OCI-LY7 (cell line): Measurements from ENCODE around the gene SLC2A5. TPM values are rescaled to one million over a fixed set of nuclear protein-coding genes. Genes with fewer than 3 reads are reported as not detected.

Experiments
- BruUV-seq: library from RNA; stranded (reverse); fragments of 400-500 nt; replicated peaks from 2 replicates; lab custom pipeline; 2021; lab: Mats Ljungman, UMichigan
- CTCF ChIA-PET: fragments of 300-600 bp; sonication (Branson Sonifier 250); formaldehyde crosslinking; loops from one replicate; lab custom pipeline; 2022; ENCODE audit warnings: antibody characterized with exemption; ENCODE audit not compliant: unreplicated experiment; lab: Charles Lee
- POLR2A ChIA-PET: fragments of 300-600 bp; sonication (Branson Sonifier 250); formaldehyde crosslinking; loops from one replicate; lab custom pipeline; 2022; ENCODE audit warnings: antibody characterized with exemption; lab: Charles Lee
- DNase-seq: peaks from one replicate; pipeline ENCODE4 v3.0.0-alpha.2; 2015; ENCODE audit warnings: low spot score
- H2AFZ ChIP-seq: fragments of 200-600 bp; sonication (generic), shearing (Covaris generic); 2 replicates; pipeline ENCODE4 v1.6.1; 2014; ENCODE audit warnings: mild to moderate bottlenecking, antibody characterized with exemption, low read length, moderate library complexity
- H3K27ac ChIP-seq: fragments of 200-600 bp; sonication (generic); 2 replicates; pipeline ENCODE4 v1.5.1; 2014; ENCODE audit warnings: mixed run types, low read depth, mild to moderate bottlenecking, moderate library complexity, low read length, inconsistent platforms; ENCODE audit not compliant: poor library complexity, severe bottlenecking
- H3K36me3 ChIP-seq: fragments of 200-600 bp; sonication (generic); 2 replicates; pipeline ENCODE4 v1.6.1; 2014; ENCODE audit warnings: mild to moderate bottlenecking, antibody characterized with exemption, low read length, moderate library complexity, mixed read lengths; ENCODE audit not compliant: insufficient read depth
- H3K4me1 ChIP-seq: fragments of 200-600 bp; sonication (generic); 2 replicates; pipeline ENCODE4 v1.5.1; 2014; ENCODE audit warnings: mild to moderate bottlenecking, low read length; ENCODE audit not compliant: insufficient read depth, poor library complexity, severe bottlenecking
- H3K4me2 ChIP-seq: fragments of 200-600 bp; sonication (generic); 2 replicates; pipeline ENCODE4 v1.6.1; 2014; ENCODE audit warnings: mild to moderate bottlenecking, low read length
- H3K4me3 ChIP-seq: fragments of 200-600 bp; sonication (generic); 2 replicates; pipeline ENCODE4 v1.5.1; 2014; ENCODE audit warnings: mild to moderate bottlenecking, low read depth, low read length; ENCODE audit not compliant: poor library complexity, severe bottlenecking
- H3K79me2 ChIP-seq: fragments of 200-600 bp; sonication (generic); 2 replicates; pipeline ENCODE4 v1.6.1; 2016; ENCODE audit warnings: low read depth, mild to moderate bottlenecking, low read length, moderate library complexity, mixed read lengths; ENCODE audit not compliant: insufficient read depth
- H3K9me2 ChIP-seq: fragments of 200-600 bp; sonication (generic); 2 replicates; pipeline ENCODE4 v1.6.1; 2016; ENCODE audit warnings: mild to moderate bottlenecking, low read length, mixed read lengths; ENCODE audit not compliant: insufficient read depth
- H3K9me3 ChIP-seq: fragments of 200-600 bp; sonication (generic); 2 replicates; pipeline ENCODE4 v1.6.1; 2014; ENCODE audit warnings: mild to moderate bottlenecking, mixed run types, low read length, mixed read lengths
- H4K20me1 ChIP-seq: fragments of 200-600 bp; sonication (generic); 2 replicates; pipeline ENCODE4 v1.6.1; 2014; ENCODE audit warnings: mild to moderate bottlenecking, antibody characterized with exemption, low read length, moderate library complexity, mixed read lengths; ENCODE audit not compliant: insufficient read depth
- EZH2phosphoT487 ChIP-seq: fragments of 200-600 bp; sonication (generic); IDR thresholded peaks from 2 replicates; pipeline ENCODE4 v1.6.1; 2018; ENCODE audit warnings: low read depth, borderline replicate concordance, mild to moderate bottlenecking, mixed run types, antibody characterized with exemption, low read length, moderate library complexity, mixed read lengths
- intact Hi-C: fragments of 100-400 bp; cut with micrococcal nuclease; formaldehyde crosslinking; loops from one replicate; pipeline ENCODE4 v1.10.0; 2022; ENCODE audit not compliant: unreplicated experiment
- total RNA-seq, 2 experiments: library from RNA; depleted of rRNA in 1 of 2; stranded (reverse); fragments of >200 nt in 1 of 2; shearing (Covaris generic) in 1 of 2; gene quantifications; 2 replicates each; pipeline ENCODE4 v1.2.3, GENCODE V29; 2014 to 2022
- TF ChIP-seq, protein P1 (sequence below): fragments of 200-600 bp; sonication (generic); conservative IDR thresholded peaks from 2 replicates; pipeline ENCODE4 v1.5.1; 2014; ENCODE audit warnings: mild to moderate bottlenecking, antibody characterized with exemption, low read length, moderate library complexity, mixed read lengths

SLC2A5 gene
- total RNA-seq, 2 experiments from 2014 or later: 112 to 183 TPM

DNA sequence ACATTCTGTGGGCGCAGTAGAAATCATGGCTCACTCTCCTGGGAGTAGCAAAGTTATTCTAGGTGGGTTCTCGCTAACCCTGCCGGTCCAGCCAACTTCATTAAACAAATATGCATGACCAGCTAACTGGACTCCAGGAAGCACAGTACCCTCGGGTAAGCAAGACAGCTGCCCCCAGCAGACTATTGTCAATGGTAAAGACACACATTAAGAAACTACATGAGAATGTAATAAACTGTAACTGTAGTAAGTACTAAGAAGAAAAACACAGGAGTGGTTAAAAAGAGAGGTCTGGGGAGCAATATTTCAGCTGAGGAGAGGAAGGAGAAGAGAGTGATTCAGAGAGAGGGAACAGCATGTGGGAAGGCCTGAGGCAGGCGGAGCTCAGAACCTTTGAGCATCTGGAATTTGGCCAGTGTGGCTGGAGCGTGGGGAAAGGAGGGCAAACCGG is 7.4 kb downstream of the SLC2A5 start:
- DNase-seq: no peak
- H2AFZ ChIP-seq: no peak overlapping the region
- TF ChIP-seq, protein P1, sequence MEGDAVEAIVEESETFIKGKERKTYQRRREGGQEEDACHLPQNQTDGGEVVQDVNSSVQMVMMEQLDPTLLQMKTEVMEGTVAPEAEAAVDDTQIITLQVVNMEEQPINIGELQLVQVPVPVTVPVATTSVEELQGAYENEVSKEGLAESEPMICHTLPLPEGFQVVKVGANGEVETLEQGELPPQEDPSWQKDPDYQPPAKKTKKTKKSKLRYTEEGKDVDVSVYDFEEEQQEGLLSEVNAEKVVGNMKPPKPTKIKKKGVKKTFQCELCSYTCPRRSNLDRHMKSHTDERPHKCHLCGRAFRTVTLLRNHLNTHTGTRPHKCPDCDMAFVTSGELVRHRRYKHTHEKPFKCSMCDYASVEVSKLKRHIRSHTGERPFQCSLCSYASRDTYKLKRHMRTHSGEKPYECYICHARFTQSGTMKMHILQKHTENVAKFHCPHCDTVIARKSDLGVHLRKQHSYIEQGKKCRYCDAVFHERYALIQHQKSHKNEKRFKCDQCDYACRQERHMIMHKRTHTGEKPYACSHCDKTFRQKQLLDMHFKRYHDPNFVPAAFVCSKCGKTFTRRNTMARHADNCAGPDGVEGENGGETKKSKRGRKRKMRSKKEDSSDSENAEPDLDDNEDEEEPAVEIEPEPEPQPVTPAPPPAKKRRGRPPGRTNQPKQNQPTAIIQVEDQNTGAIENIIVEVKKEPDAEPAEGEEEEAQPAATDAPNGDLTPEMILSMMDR: no peak
- no peak for TF ChIP-seq EZH2phosphoT487
- peak overlapping the region; percentile 71 for H3K4me2 ChIP-seq
- intact Hi-C loops: no loop called here
- ChIA-PET POLR2A (interaction anchor here (1.2 to 3.8 kb wide), 5 partner anchors 12 to 39 kb away, joined by 3 to 24 read pairs (median 9); no protein-coding TSS in a partner anchor), CTCF (interaction anchor here (0.5 kb wide), 1 partner anchor 11 kb away, joined by 3 read pairs; no protein-coding TSS in a partner anchor)
- BruUV-seq: no TSS peak
- H3K36me3 ChIP-seq: peaks cover 85% of the 10 kb centered on the region
- no peaks in the 10 kb centered on the region for H3K9me3 ChIP-seq
- H3K4me1 ChIP-seq: peaks cover 74% of the 10 kb centered on the region
- H3K79me2 ChIP-seq: peaks cover 99% of the 10 kb centered on the region
- H4K20me1 ChIP-seq: peaks cover 8% of the 10 kb centered on the region; the same call in 1 of the 2 replicates
- H3K4me3 ChIP-seq: peak overlapping the region; percentile 55
- H3K9me2 ChIP-seq: no peaks in the 10 kb centered on the region
- H3K27ac ChIP-seq: peak overlapping the region; percentile 92

DNA sequence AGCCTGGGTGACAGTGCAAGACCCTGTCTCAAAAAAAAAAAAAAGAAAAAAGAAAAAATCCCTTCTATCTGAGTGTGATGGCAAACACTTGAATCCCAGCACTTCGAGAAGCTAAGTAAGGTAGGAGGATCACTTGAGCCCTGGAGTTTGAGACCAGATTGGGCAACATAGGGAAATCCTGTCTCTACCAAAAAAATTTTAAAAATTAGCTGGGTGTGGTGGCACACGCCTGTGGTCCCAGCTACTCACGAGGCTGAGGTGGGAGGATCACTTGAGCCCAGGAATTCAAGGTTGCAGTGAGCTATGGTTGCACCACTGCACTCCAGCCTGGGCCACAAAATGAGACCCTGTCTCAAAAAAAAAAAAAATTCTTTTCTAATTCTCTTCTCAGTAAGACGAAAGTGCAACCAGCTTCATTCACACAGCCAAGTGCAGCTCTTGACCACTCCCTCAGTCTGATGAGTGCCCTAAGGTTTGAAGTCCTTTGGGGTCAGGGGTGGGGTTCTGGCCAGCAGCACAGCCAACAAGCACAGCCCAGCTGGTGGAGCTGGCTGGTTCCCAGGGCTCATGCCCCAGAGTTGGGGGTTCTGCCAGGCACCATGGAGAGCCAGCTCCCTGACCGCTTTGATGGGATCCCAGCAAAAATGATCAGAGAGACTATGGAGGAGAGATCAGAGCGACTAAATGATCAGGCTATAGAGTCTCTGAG is 8.0 kb downstream of the SLC2A5 start:
- H3K4me1 ChIP-seq: peaks cover 72% of the 10 kb centered on the region
- TF ChIP-seq, protein P1: no peak
- TF ChIP-seq EZH2phosphoT487: no peak
- ChIA-PET POLR2A (interaction anchor here (0.5 to 3.8 kb wide), 9 partner anchors 12 to 1322 kb away, joined by 3 to 24 read pairs (median 4); no protein-coding TSS in a partner anchor), CTCF (no interaction called here)
- no TSS peak for BruUV-seq
- H3K9me3 ChIP-seq: no peaks in the 10 kb centered on the region
- H3K9me2 ChIP-seq: no peaks in the 10 kb centered on the region
- no peak for DNase-seq
- peaks cover 8% of the 10 kb centered on the region; the same call in 1 of the 2 replicates for H4K20me1 ChIP-seq
- H3K27ac ChIP-seq: peak overlapping the region; percentile 92
- no peak overlapping the region for H2AFZ ChIP-seq
- H3K79me2 ChIP-seq: peaks cover 97% of the 10 kb centered on the region
- peak overlapping the region; percentile 71 for H3K4me2 ChIP-seq
- intact Hi-C loops: no loop called here
- peaks cover 85% of the 10 kb centered on the region for H3K36me3 ChIP-seq
- peak overlapping the region; percentile 55 for H3K4me3 ChIP-seq
